Measurements from ENCODE around the gene VPS54. TPM values are rescaled to one million over a fixed set of nuclear protein-coding genes. Genes with fewer than 3 reads are reported as not detected.

VPS54 gene
- total and polyA plus RNA-seq, 4 donors, result 12.5 to 49.3 (median 15.7) TPM

GRCh38 chr2:63843093-63843492, 176.1 kb downstream of the VPS54 start:
- DNase-seq (no peak), ATAC-seq (ENCODE audit: insufficient read depth, low FRiP score) (no peak)
- H3K4me1 ChIP-seq (ENCODE audit: control insufficient read depth in 5 of 5, insufficient read depth in 5 of 5, low read length in 5 of 5), result peaks cover 3 to 22% (median 4%) of the 10 kb centered on the region in 5 donors
- H3K9ac ChIP-seq (ENCODE audit: insufficient read depth in 1 of 2, low read length in 2 of 2), result peak overlapping the region in 1 of 2 donors; percentile 98
- 63 to 64% methylated on average over 8 of the region's 8 CpGs for WGBS, 2 donors
- H3K4me3 ChIP-seq, result no peak overlapping the region
- no peaks in the 10 kb centered on the region for H3K36me3 ChIP-seq (ENCODE audit: control insufficient read depth in 4 of 4, insufficient read depth in 4 of 4, low read length in 4 of 4)
- no peak for TF ChIP-seq CTCF (IDR thresholded peaks at IDR 0.05; ENCODE audit: control extremely low read depth, extremely low read depth)
- peak overlapping the region in 1 of 2 donors; percentile 98 for H3K27ac ChIP-seq (ENCODE audit: low read depth in 1 of 2, low read length in 1 of 2)
- no peaks in the 10 kb centered on the region for H3K27me3 ChIP-seq (ENCODE audit: control insufficient read depth in 3 of 3, insufficient read depth in 3 of 3, low read length in 2 of 3)
- H3K9me3 ChIP-seq (ENCODE audit: control insufficient read depth in 4 of 4, insufficient read depth in 3 of 4, low read length in 3 of 4), result no peaks in the 10 kb centered on the region

- Histone ChIP-seq H3K4me1 (ENCODE audit: control insufficient read depth in 5 of 5, insufficient read depth in 5 of 5, low read length in 5 of 5) (peaks cover 3 to 22% (median 4%) of the 10 kb centered on the region in 5 donors), H3K27me3 (ENCODE audit: control insufficient read depth in 3 of 3, insufficient read depth in 3 of 3, low read length in 2 of 3) (no peaks in the 10 kb centered on the region), H3K9me3 (ENCODE audit: control insufficient read depth in 4 of 4, insufficient read depth in 3 of 4, low read length in 3 of 4) (no peaks in the 10 kb centered on the region), H3K9ac (ENCODE audit: insufficient read depth in 1 of 2, low read length in 2 of 2) (peak overlapping the region; percentile 78 to 98), H3K36me3 (ENCODE audit: control insufficient read depth in 4 of 4, insufficient read depth in 4 of 4, low read length in 4 of 4) (no peaks in the 10 kb centered on the region), H3K4me3 (peak overlapping the region; percentile 64), H3K27ac (ENCODE audit: low read depth in 1 of 2, low read length in 1 of 2) (peak overlapping the region; percentile 95 to 98)
- 1 to 5% methylated on average over 24 of the region's 24 CpGs for WGBS, 2 donors
- no peak for TF ChIP-seq CTCF (IDR thresholded peaks at IDR 0.05; ENCODE audit: control extremely low read depth, extremely low read depth)
- ATAC-seq (ENCODE audit: insufficient read depth, low FRiP score) (no peak), DNase-seq (peak; percentile 63 to 89 (median 86))
Measured at GRCh38 chr2:63842149-63843061, 176.8 kb downstream of the VPS54 start.

Small RNA genes lying within 50 kb of the gene (small RNA-seq; reads per million reads assigned to genes)
- gene RF01293 (ENCODE audit: low replicate concordance), result not detected

Other genes with a start within 250 kb of the VPS54 start
- 100 to 1,000 TPM in 1 of 2 donors, 10 to 100 TPM in 1; 74.8 to 139 TPM for gene UGP2, start 177.5 kb downstream of the VPS54 start, total RNA-seq
- 100 to 1,000 TPM in 1 of 2 donors, 10 to 100 TPM in 1; 59.2 to 156 TPM for gene UGP2, start 177.5 kb downstream of the VPS54 start, polyA plus RNA-seq
- gene PELI1, start 125.0 kb upstream of the VPS54 start, total RNA-seq, result 10 to 100 TPM; 45.3 to 83.9 TPM
- 10 to 100 TPM; 17.2 to 50.9 TPM for gene PELI1, start 125.0 kb upstream of the VPS54 start, polyA plus RNA-seq

Measured in lung (tissue), 13 donors.